Measurements from ENCODE around the gene OR10A7. TPM values are rescaled to one million over a fixed set of nuclear protein-coding genes. Genes with fewer than 3 reads are reported as not detected.
"Not testable (repeated sequence)": the region's sequence is repeated elsewhere in the genome, so short reads cannot be mapped to it uniquely, and the experiment has no call there.

The OR10A7 gene, protein sequence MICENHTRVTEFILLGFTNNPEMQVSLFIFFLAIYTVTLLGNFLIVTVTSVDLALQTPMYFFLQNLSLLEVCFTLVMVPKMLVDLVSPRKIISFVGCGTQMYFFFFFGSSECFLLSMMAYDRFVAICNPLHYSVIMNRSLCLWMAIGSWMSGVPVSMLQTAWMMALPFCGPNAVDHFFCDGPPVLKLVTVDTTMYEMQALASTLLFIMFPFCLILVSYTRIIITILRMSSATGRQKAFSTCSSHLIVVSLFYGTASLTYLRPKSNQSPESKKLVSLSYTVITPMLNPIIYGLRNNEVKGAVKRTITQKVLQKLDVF
- not detected in 2 replicates for total RNA-seq

DNA sequence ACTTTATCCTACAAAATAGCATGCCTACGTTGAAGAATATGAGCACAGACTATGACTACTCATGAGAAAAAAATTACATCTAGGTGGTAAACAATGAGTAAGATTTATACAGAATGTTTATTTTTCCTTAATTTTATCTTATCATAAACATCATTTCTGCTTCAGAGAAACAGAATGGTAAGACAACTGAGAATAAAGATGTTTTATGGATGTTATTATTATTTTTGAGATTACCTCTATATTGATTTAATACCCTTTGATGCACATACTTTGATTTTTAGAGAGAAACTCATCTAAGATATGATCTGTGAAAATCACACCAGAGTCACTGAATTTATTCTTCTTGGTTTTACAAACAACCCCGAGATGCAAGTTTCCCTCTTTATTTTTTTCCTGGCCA, at the start of gene OR10A7:
Gene OR10A7 (plus strand): TSS at position 301 of the 400 bp plus-strand sequence. CDS start 0 bp downstream, at position 301.
- intact Hi-C loops (cut with micrococcal nuclease), result no loop called here

DNA sequence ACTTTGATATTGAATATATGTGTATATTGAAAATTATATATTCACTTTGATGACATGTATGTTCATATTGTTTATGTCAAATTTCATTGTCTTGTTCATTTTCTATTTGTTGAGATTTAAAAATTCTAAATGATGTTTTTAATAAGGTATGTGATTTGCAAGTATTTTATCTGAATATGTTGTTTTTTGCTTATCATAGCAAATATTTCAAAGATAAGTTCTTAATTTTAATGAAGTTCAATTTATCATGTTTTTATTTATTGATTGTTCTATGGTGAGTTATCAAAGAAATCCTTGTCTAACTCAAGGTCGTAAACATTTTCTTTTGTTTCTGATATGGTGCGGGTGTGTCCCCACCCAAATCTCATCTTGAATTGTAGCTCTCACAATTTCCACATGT, 49.4 kb upstream of the OR10A7 start:
- intact Hi-C loops (cut with micrococcal nuclease), result no loop called here

DNA sequence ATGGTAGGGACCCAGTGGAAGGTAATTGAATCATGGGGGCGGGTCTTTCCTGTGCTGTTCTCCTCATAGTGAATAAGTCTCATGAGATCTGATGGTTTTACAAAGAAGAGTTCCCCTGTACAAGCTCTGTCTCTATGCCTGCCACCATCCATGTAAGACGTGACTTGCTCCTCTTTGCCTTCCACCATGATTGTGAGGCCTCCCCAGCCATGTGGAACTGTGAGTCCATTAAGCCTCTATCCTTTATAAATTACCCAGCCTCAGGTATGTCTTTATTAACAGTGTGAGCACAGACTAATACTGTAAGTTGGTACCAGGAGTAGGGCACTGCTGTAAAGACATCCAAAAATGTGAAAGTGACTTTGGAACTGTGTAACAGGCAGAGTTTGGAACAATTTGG, 49.0 kb upstream of the OR10A7 start:
- intact Hi-C loops (cut with micrococcal nuclease), result not testable (repeated sequence)

DNA sequence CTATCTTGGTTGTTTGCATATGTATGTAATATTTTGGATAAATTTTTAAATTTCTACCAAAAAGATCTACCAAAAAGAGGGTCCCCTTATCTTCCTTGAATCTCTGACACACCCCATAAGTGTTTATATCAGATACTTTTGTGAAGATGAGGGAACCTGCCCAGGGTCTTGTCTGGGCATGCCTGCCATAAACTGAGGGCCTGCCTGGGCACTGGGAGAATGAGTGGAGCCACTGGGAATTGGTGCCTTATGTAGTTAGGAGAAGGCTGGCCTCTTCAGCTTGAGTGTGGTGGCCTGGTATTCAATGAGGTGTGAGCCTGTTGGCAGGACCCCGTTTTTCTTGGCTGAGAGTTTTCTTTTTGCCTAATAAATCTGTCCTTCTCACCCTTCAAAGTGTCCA, 48.1 kb upstream of the OR10A7 start:
- intact Hi-C loops (cut with micrococcal nuclease), result no loop called here

DNA sequence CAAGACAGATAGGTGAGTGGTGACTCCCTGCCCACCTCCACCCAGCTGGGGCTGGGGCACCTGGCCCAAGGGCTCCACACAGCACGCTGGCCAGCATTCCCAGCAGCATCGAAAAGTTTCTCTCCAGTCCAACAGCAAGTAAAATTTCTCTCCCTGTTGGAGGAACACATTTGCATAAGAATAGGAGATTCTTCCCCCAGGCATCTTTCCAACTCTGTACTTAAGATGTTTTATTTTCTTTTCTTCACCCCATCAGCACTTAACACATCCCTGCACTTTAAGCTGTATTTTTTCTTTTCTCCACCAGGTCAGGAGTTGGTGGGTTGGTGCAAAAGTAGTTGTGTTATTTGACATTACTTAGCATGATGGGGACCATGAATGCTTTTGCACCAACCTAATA, 47.4 kb upstream of the OR10A7 start:
- intact Hi-C loops (cut with micrococcal nuclease), result no loop called here

DNA sequence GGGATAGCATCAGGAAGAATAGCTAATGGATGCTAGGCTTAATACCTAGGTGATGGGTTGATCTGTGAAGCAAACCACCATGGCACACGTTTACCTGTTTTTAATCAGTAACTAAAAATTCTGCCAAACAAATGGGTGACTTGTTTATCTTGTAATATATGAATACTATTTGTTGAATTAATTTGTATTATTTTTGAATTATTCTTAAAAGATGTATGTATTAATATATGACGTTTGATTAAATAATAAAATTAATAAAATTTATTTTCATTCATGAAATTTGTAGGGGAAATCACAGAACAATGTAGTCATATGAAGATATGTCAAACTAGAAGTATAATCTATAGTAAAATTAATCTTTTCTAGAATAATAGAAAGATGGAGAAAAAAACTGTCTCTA, 32.3 kb upstream of the OR10A7 start:
- intact Hi-C loops (cut with micrococcal nuclease), result loop anchor here (2.0 kb wide), 2 partner anchors 540 to 550 kb away; partner anchors contain the start of gene CD63

DNA sequence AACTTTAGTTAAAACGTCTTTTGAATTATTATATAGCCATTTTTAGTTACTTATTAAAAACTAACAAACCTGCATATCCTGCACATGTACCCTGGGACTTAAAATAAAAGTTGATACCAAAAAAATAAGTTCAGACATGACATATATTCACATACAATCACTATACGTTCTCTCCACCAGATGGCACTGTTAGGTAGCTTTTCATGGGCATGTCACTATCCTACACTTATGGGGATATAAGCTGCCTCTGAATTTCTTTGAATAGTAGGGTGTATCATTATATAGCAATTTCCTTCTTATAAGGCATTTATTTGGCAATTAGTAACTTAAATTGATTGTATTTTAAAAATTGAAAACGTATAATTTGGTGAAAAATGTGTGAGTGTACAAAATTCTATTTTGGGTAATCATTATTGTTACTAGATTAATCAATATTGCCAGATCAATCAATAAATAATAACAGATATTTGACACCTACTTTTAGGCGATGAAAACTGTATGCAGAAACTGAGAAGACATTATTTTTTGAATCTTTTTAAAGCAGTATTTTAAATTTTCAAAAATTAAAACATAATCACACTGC, 31.8 kb upstream of the OR10A7 start:
- intact Hi-C loops (cut with micrococcal nuclease), result loop anchor here (1.0 to 2.0 kb wide), 3 partner anchors 430 to 550 kb away; partner anchors contain the start of gene CD63

DNA sequence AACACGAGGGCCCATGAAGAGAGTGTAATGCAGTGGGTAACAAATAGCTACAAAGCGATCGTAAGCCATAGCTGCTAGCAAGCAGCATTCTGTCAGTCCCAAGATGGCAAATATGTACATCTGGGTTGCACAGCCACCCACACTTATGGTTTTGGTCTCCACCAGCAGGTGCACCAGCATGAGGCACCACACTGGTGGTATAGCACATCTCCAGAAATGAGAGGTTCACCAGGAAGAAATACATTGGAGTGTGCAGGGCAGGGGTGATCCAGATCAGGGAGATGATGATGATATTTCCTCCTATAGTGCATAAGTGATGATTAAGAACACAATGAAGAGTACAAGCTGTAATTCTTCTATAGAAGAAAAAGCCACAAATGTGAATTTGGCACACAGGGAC, 26.4 kb upstream of the OR10A7 start:
- intact Hi-C loops (cut with micrococcal nuclease), result no loop called here

DNA sequence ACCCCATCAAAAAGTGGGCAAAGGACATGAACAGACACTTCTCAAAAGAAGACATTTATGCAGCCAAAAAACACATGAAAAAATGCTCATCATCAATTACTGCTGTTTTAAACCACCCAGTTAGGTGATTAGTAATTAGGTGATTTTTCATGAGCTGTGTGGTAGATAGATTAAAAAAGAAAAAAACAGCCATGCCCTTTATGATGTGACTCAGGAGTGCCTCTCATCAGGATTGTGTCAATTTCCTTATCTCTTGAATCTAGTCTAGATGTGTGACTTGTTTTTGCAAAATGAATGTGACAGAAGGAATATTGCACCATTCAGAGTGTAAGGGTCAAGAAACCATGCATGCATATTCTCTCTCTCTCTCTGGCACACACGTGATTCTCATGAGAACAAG, 5.7 kb downstream of the OR10A7 start:
- intact Hi-C loops (cut with micrococcal nuclease), result no loop called here

DNA sequence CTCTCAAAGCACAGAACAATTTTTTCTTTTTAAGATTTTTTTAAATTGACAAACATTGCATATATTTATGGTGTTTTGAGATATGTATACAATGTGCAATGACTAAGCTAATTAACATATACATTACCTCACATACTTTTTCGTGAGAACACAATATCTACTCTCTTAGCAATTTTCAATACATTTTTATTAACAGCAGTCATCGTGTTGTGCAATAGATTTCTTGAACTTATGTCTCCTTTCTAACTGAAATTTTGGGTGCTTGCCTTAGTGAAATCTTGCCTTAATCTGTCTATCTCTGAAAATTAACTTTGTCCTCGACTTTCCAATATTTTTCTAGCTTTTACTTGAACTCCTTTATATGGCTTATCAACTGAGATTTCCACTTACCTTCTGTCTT, 6.8 kb downstream of the OR10A7 start:
- intact Hi-C loops (cut with micrococcal nuclease), result no loop called here

DNA sequence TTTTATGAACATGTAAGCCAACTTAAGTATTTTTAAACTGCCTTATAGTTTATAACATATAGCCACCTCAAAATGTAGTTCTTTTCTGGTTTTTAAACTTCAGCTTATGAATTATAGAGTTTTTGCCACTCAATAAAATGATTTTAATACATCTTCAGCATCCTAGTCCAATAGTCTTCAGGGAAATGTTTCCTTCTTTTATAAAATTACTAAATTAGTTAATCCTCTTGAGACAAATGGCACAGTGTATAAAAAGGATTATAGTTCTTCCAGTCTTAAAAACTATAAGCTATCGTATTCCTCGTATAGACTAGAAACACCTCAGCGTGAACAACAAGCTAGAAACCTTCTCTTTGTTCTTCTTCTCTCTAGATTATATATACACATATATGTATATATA, 23.5 kb downstream of the OR10A7 start, which contains the start of gene OR6C74:
Gene OR6C74 (plus strand): TSS at position 301 of the 400 bp plus-strand sequence. CDS start 2,679 bp downstream, outside the sequence.
- intact Hi-C loops (cut with micrococcal nuclease), result no loop called here

DNA sequence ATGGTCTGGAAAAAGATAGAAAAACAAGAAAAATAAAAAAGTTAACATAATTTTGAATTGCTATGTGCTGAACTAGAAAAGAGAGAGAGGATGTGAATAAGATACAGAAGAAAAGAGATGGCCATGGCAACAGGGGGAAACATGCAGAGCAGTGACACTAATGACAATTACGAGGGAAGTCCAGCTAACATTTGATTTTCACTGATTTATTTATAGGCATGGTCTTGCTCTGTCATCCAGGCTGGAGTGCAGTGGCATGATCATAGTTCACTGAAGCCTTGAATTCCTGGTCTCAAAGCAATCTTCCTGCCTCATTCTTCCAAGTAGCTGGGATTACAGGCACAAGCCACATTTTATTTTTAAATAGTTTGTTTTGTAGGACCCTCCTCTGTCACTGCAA, 25.3 kb downstream of the OR10A7 start:
- intact Hi-C loops (cut with micrococcal nuclease), result no loop called here

DNA sequence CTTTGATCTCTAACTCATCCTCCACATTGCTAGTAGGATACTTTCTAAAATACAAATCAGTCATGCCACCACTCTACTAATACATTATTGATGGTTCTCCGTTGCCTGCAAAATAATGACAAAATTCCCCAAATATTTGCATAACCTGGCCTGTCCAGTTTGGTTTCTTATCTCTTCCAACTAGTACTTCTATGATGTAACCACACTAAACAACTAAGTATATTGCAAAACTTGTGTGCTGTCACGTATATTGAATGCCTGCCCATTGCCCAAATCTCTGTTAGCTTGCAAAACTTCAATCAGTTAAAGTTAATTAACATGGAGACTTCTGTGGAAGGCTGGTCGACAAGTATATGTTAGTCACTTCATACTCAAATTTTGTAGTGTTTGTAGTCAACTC, 30.1 kb downstream of the OR10A7 start:
- intact Hi-C loops (cut with micrococcal nuclease), result no loop called here

DNA sequence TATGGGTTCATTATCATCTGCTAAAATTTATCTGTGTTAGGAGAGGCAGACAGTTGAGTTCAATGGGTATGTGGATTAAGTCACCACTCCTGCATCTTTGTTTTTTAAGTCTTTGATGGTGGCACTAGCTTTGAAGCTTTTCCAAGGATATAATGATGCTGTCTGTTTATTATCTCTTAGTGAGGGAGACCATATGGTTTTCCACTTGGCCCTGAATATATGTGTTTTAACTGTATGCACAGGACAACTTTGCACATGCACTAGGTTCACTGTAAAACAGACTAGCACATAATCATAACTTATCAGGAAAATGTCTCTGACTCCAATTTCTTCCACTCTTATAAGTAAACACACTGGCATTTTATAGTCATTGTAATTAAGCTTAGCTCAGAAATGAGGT, 32.5 kb downstream of the OR10A7 start:
- intact Hi-C loops (cut with micrococcal nuclease), result no loop called here

DNA sequence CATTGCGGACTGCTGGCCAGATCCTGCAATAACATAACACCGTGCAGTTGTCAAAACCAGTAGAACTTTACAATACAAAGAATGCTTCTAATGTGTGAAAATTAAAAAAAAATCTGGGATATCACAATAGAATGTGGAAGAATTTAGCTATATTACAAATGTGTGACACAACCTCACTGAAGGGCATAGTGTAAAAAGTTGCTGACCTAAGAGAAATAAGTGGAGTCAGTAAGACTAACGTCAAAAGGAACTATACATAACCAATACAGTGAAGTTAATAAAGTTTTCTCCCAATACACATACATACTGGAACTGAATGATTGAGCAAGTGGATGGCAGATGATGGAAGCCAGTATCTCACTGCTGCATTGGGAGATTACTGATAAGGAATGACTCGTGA, 36.0 kb downstream of the OR10A7 start:
- intact Hi-C loops (cut with micrococcal nuclease), result no loop called here

DNA sequence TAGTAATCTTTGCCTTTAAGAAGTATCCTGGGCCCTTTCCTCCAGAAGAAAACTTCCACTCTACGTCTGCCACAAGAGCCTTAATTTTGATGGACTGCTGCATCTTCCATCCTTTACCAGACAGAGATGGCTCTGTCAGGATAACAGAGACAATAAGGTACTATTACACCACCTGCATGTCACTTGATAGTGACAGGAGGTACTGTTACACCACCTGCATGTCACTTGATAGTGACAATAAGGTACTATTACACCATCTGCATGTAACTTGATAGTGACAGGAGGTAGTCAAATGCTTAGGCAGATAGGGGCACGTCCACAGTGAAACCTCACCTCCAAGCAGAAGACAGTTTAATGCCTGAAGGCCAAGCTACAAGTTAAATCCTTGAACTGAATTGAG, 37.5 kb downstream of the OR10A7 start:
- intact Hi-C loops (cut with micrococcal nuclease), result no loop called here

Other genes starting within 250 kb of the OR10A7 start
- 147 and 155 TPM in 2 replicates for gene TESPA1, start 236.3 kb upstream of the OR10A7 start, total RNA-seq
- gene NEUROD4, start 201.1 kb upstream of the OR10A7 start, total RNA-seq, result not detected in 2 replicates
- not detected in 2 replicates for gene OR9K2, start 94.6 kb upstream of the OR10A7 start, total RNA-seq
- not detected in 2 replicates for gene OR6C74, start 23.6 kb downstream of the OR10A7 start, total RNA-seq
- gene OR6C6, start 75.5 kb downstream of the OR10A7 start, total RNA-seq, result not detected in 2 replicates
- gene OR6C1, start 93.3 kb downstream of the OR10A7 start, total RNA-seq, result not detected in 2 replicates
- gene OR6C3, start 109.7 kb downstream of the OR10A7 start, total RNA-seq, result not detected in 2 replicates
- not detected in 2 replicates for gene OR6C75, start 141.9 kb downstream of the OR10A7 start, total RNA-seq
- gene OR6C65, start 179.5 kb downstream of the OR10A7 start, total RNA-seq, result not detected in 2 replicates
- not detected in 2 replicates for gene OR6C76, start 205.2 kb downstream of the OR10A7 start, total RNA-seq
- not detected in 2 replicates for gene OR6C2, start 223.1 kb downstream of the OR10A7 start, total RNA-seq
- not detected in 2 replicates for gene OR6C70, start 249.1 kb downstream of the OR10A7 start, total RNA-seq

Data from T-helper 1 cell treated with Interleukin-12 subunit alpha and Interleukin-12 subunit beta and Interleukin-4 antibody, amounts not matched to agents 30 ng/mL and 1 ng/mL, for 36 hours (primary cell).